Endothelial cell of umbilical vein (primary cell): Measurements from ENCODE around the gene NDUFV1. TPM values are rescaled to one million over a fixed set of nuclear protein-coding genes. Genes with fewer than 3 reads are reported as not detected.

Source experiments
- BruUV-seq: library from RNA; stranded (reverse); fragments of 400-500 nt; replicated peaks from 2 replicates; lab custom pipeline; 2021; lab: Mats Ljungman, UMichigan
- CTCF ChIA-PET: fragments of 300-600, 350-600 bp; sonication (Branson Sonifier 250); formaldehyde crosslinking; loops from one replicate; lab custom pipeline; 2021; ENCODE audit warnings: antibody characterized with exemption, inconsistent platforms; lab: Charles Lee
- POLR2A ChIA-PET: fragments of 300-600, 350-600 bp; sonication (Branson Sonifier 250); formaldehyde crosslinking; loops from one replicate; lab custom pipeline; 2021; ENCODE audit warnings: antibody characterized with exemption, inconsistent platforms; lab: Charles Lee
- DNase-seq: peaks from one replicate; pipeline ENCODE4 v3.0.0-alpha.2; 2011; ENCODE audit warnings: low read depth, low spot score
- FAIRE-seq: peaks from 2 replicates; lab custom pipeline; 2011; peaks lifted over from hg19 to GRCh38; lab: Jason Lieb, UNC
- H2AFZ ChIP-seq: 2 replicates; pipeline ENCODE4 v1.6.0; 2012; ENCODE audit warnings: low read depth, low read length, control low read depth, inconsistent platforms
- H3K27ac ChIP-seq: 2 replicates; pipeline ENCODE4 v1.5.1; 2011; ENCODE audit warnings: low read depth, mild to moderate bottlenecking, control low read depth, low read length, moderate library complexity; ENCODE audit not compliant: insufficient read depth
- H3K27me3 ChIP-seq, 2 experiments: 2 replicates each; pipeline versions ENCODE4 v1.6.0 to v1.6.1; 2011; ENCODE audit warnings: low read length in 2 of 2, mixed read lengths in 1 of 2; ENCODE audit not compliant: control insufficient read depth in 2 of 2, insufficient read depth in 2 of 2
- H3K36me3 ChIP-seq, 2 experiments: 2 replicates in 1 of 2; 3 replicates in 1 of 2; pipeline ENCODE4 v1.5.1; 2011; ENCODE audit warnings: low read length in 2 of 2, mild to moderate bottlenecking in 1 of 2, moderate library complexity in 1 of 2; ENCODE audit not compliant: control insufficient read depth in 2 of 2, insufficient read depth in 2 of 2; ENCODE audit errors: extremely low read depth in 1 of 2
- H3K4me1 ChIP-seq: 3 replicates; pipeline ENCODE4 v1.5.1; 2011; ENCODE audit warnings: mild to moderate bottlenecking, low read length; ENCODE audit not compliant: control insufficient read depth, insufficient read depth; ENCODE audit errors: extremely low read depth
- H3K4me2 ChIP-seq: 2 replicates; pipeline ENCODE4 v1.6.1; 2011; ENCODE audit warnings: low read length, control low read depth, mixed read lengths; ENCODE audit not compliant: insufficient read depth
- H3K4me3 ChIP-seq, 3 experiments: fragments of 200-600 bp in 1 of 3; sonication (generic), shearing (Covaris generic) in 1 of 3; replicated peaks in 1 of 3; 2 replicates each; pipeline ENCODE4 v1.5.1; 2011 to 2016; ENCODE audit warnings: control low read depth in 3 of 3, low read length in 3 of 3, mild to moderate bottlenecking in 2 of 3, inconsistent platforms in 1 of 3, low read depth in 1 of 3, moderate library complexity in 1 of 3; ENCODE audit not compliant: insufficient read depth in 1 of 3
- H3K79me2 ChIP-seq: 2 replicates; pipeline ENCODE4 v1.6.0; 2012; ENCODE audit warnings: low read length, inconsistent platforms; ENCODE audit not compliant: control insufficient read depth, insufficient read depth
- H3K9ac ChIP-seq: replicated peaks from 2 replicates; pipeline ENCODE3; 2011; ENCODE audit warnings: low read length, control low read depth; ENCODE audit not compliant: insufficient read depth; ENCODE audit errors: extremely low read depth
- H3K9me1 ChIP-seq: replicated peaks from 3 replicates; pipeline ENCODE4 v1.6.0; 2011; ENCODE audit warnings: mild to moderate bottlenecking, low read length; ENCODE audit not compliant: control insufficient read depth, insufficient read depth; ENCODE audit errors: extremely low read depth
- H3K9me3 ChIP-seq: replicated peaks from 2 replicates; pipeline ENCODE4 v1.5.1; 2012; ENCODE audit warnings: low read length, inconsistent platforms; ENCODE audit not compliant: control insufficient read depth, insufficient read depth
- H4K20me1 ChIP-seq: replicated peaks from 2 replicates; pipeline ENCODE3; 2011; ENCODE audit warnings: mild to moderate bottlenecking, low read length; ENCODE audit not compliant: control insufficient read depth, insufficient read depth; ENCODE audit errors: extremely low read depth
- EZH2 ChIP-seq: IDR thresholded peaks from 2 replicates; pipeline ENCODE4 v1.6.1; 2012; ENCODE audit warnings: borderline replicate concordance, low read depth, mild to moderate bottlenecking, moderate library complexity, low read length, inconsistent platforms; ENCODE audit not compliant: severe bottlenecking
- FOS ChIP-seq: IDR thresholded peaks from 2 replicates; pipeline ENCODE4 v1.6.1; 2011; ENCODE audit warnings: mild to moderate bottlenecking, low read length, moderate library complexity, borderline replicate concordance; ENCODE audit not compliant: insufficient read depth
- GATA2 ChIP-seq: IDR thresholded peaks from 2 replicates; pipeline ENCODE4 v1.7.0; 2011; ENCODE audit warnings: low read depth, mild to moderate bottlenecking, moderate library complexity, mixed read lengths, low read length; ENCODE audit not compliant: insufficient read length, insufficient read depth
- JUN ChIP-seq: IDR thresholded peaks from 2 replicates; pipeline ENCODE4 v1.6.1; 2011; ENCODE audit warnings: borderline replicate concordance, low read depth; ENCODE audit not compliant: insufficient read length, insufficient read depth
- MYC ChIP-seq: IDR thresholded peaks from one replicate; pipeline ENCODE4 v1.6.1; 2011; ENCODE audit warnings: mild to moderate bottlenecking, low read depth, low read length
- POLR2A ChIP-seq: IDR thresholded peaks from 2 replicates; pipeline ENCODE4 v1.6.1; 2012; ENCODE audit warnings: low read depth, mild to moderate bottlenecking, control low read depth, low read length
- POLR2AphosphoS5 ChIP-seq: IDR thresholded peaks from 2 replicates; pipeline ENCODE4 v1.6.1; 2012; ENCODE audit warnings: low read depth, mild to moderate bottlenecking, control low read depth, low read length, moderate library complexity; ENCODE audit not compliant: insufficient read depth
- dilution Hi-C: fragments of 300-500 bp; cut with MboI; formaldehyde crosslinking; loops from one replicate; pipeline ENCODE4 v1.15.0; 2019; ENCODE audit warnings: low sequenced_read_pairs; ENCODE audit not compliant: extremely low pct_ligation_motif_present
- intact Hi-C: fragments of 100-400 bp; cut with micrococcal nuclease; formaldehyde crosslinking; loops from one replicate; pipeline ENCODE4 v1.10.0; 2022
- polyA plus RNA-seq, 4 experiments: library from polyadenylated mRNA; depleted of rRNA in 3 of 4; stranded (reverse) in 3 of 4; unstranded in 1 of 4; fragments of >200 nt; gene quantifications; 2 replicates each; pipeline versions ENCODE4 v1.2.1 to v1.2.3, GENCODE V29; 2011 to 2012; ENCODE audit warnings: missing spikeins in 1 of 4
- total RNA-seq: library from RNA; stranded (reverse); gene quantifications from 2 replicates; pipeline ENCODE4 v1.2.3, GENCODE V29; 2021
- TF ChIP-seq, protein P1 (sequence below), 2 donors: IDR thresholded peaks; 1 replicate in 1 of 2; 2 replicates in 1 of 2; pipeline ENCODE4 v1.5.1; 2011; ENCODE audit warnings: low read length in 2 of 2, mild to moderate bottlenecking in 2 of 2, moderate library complexity in 2 of 2, control low read depth in 1 of 2, inconsistent platforms in 1 of 2, low read depth in 1 of 2; ENCODE audit not compliant: insufficient read depth in 1 of 2; ENCODE audit errors: extremely low read depth in 1 of 2
- TF ChIP-seq, protein P2 (sequence below): IDR thresholded peaks from 2 replicates; pipeline ENCODE4 v1.6.1; 2011; ENCODE audit not compliant: insufficient read depth, insufficient read length

Gene NDUFV1
- total and polyA plus RNA-seq, 2 donors (not counting 3 experiments of a cell fraction or from before 2014, with no cell fraction given) = 191 to 203 TPM

DNA sequence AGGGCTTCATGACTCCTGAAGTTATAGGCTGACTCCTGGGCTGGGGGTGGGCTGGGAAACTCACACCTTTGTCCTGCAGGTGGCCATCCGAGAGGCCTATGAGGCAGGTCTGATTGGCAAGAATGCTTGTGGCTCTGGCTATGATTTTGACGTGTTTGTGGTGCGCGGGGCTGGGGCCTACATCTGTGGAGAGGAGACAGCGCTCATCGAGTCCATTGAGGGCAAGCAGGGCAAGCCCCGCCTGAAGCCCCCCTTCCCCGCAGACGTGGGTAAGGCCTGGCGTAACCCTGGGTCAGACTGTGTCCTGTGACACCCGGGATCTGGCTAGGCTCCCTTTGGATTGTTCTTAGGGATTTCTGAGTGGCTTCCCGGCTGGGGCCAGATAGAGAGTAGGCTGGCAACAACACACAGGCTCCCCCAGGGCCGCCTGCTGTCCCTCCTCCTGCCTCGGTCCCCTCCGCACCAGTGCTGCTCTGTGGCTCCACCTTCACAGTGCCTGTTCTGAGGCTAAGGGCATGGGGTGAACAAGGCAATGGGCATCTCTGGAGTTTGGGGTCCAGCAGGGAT lies 3.6 kb downstream of the NDUFV1 start:
- peaks cover 6% of the 10 kb centered on the region for H3K4me1 ChIP-seq
- no peaks in the 10 kb centered on the region for H3K9me1 ChIP-seq
- POLR2A ChIA-PET = no interaction called here
- dilution Hi-C loops = no loop called here
- BruUV-seq = no TSS peak
- TF ChIP-seq POLR2AphosphoS5 = no peak
- TF ChIP-seq, protein P1, sequence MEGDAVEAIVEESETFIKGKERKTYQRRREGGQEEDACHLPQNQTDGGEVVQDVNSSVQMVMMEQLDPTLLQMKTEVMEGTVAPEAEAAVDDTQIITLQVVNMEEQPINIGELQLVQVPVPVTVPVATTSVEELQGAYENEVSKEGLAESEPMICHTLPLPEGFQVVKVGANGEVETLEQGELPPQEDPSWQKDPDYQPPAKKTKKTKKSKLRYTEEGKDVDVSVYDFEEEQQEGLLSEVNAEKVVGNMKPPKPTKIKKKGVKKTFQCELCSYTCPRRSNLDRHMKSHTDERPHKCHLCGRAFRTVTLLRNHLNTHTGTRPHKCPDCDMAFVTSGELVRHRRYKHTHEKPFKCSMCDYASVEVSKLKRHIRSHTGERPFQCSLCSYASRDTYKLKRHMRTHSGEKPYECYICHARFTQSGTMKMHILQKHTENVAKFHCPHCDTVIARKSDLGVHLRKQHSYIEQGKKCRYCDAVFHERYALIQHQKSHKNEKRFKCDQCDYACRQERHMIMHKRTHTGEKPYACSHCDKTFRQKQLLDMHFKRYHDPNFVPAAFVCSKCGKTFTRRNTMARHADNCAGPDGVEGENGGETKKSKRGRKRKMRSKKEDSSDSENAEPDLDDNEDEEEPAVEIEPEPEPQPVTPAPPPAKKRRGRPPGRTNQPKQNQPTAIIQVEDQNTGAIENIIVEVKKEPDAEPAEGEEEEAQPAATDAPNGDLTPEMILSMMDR (IDR thresholded peaks at IDR 0.05; ENCODE audit: extremely low read depth in 1 of 2, insufficient read depth in 1 of 2, low read depth in 1 of 2, low read length in 2 of 2) = no peak
- TF ChIP-seq, protein P2, sequence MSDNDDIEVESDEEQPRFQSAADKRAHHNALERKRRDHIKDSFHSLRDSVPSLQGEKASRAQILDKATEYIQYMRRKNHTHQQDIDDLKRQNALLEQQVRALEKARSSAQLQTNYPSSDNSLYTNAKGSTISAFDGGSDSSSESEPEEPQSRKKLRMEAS = no peak
- no peak for TF ChIP-seq POLR2A
- no peak for TF ChIP-seq FOS
- no peak for TF ChIP-seq GATA2
- no peak for TF ChIP-seq MYC
- no peak for TF ChIP-seq EZH2
- TF ChIP-seq JUN = no peak
- H3K9ac ChIP-seq = no peak overlapping the region
- no peaks in the 10 kb centered on the region for H3K27me3 ChIP-seq
- FAIRE-seq (no peak), DNase-seq (no peak)
- CTCF ChIA-PET = no interaction called here
- H2AFZ ChIP-seq = no peak overlapping the region
- intact Hi-C loops = no loop called here
- no peak overlapping the region for H3K27ac ChIP-seq
- H3K36me3 ChIP-seq = peaks cover 3 to 22% of the 10 kb centered on the region in 2 experiments
- no peaks in the 10 kb centered on the region for H4K20me1 ChIP-seq
- no peaks in the 10 kb centered on the region for H3K9me3 ChIP-seq
- H3K79me2 ChIP-seq = peaks cover 11% of the 10 kb centered on the region
- H3K4me3 ChIP-seq = no peak overlapping the region
- no peak overlapping the region for H3K4me2 ChIP-seq
